ENCODE measurements around the gene CASS4. TPM values are rescaled to one million over a fixed set of nuclear protein-coding genes. Genes with fewer than 3 reads are reported as not detected.
A peak's percentile ranks its signal among the peaks of the same experiment; 100 is the strongest.

Gene CASS4
- total and polyA plus RNA-seq, 9 of the 15 experiments (the other 6 are each of a cell fraction or from before 2014, with no cell fraction given) = 8.1 to 53.8 (median 26.7) TPM

- peak; percentile 83 for TF ChIP-seq MGA (IDR thresholded peaks at IDR 0.05)
- no peak for TF ChIP-seq RBM39 (optimal IDR thresholded peaks at IDR 0.05; ENCODE audit: low read depth, low read length)
- no peak for TF ChIP-seq CHD7 (IDR thresholded peaks at IDR 0.05; ENCODE audit: low read depth, low read length)
- TF ChIP-seq TCF7 (IDR thresholded peaks at IDR 0.05; ENCODE audit: borderline replicate concordance) = peak; percentile 72; the same call in 1 of the 2 replicates
Measured at GRCh38 chr20:56362833-56363413, 49.1 kb upstream of the CASS4 start (continued).
